Panc1 (cell line): Measurements from ENCODE around the gene CMKLR1.

Experiments
- CTCF ChIP-seq: fragments of 450-650 bp; IDR thresholded peaks from 2 replicates; pipeline ENCODE4 v1.5.1; 2017; ENCODE audit warnings: mild to moderate bottlenecking
- POLR2AphosphoS5 ChIP-seq: IDR thresholded peaks from 2 replicates; pipeline ENCODE4 v1.6.1; 2012; ENCODE audit warnings: mild to moderate bottlenecking, low read depth, low read length, moderate library complexity
- REST ChIP-seq, 2 experiments: IDR thresholded peaks; 2 replicates each; pipeline ENCODE4 v1.6.1; 2011 to 2012; ENCODE audit warnings: low read depth in 2 of 2, control low read depth in 1 of 2, low read length in 1 of 2, mild to moderate bottlenecking in 1 of 2, moderate library complexity in 1 of 2; ENCODE audit not compliant: insufficient read depth in 1 of 2
- TCF7L2 ChIP-seq: IDR thresholded peaks from 2 replicates; pipeline ENCODE4 v1.6.1; 2011; ENCODE audit warnings: mild to moderate bottlenecking, low read depth, low read length, inconsistent platforms

- TF ChIP-seq CTCF (no peak), TCF7L2 (no peak), POLR2AphosphoS5 (no peak), REST (IDR thresholded peaks at IDR 0.05; ENCODE audit: insufficient read depth in 1 of 2, low read depth in 2 of 2, low read length in 1 of 2) (no peak)
Measured at GRCh38 chr12:108253540-108253939, 85.6 kb downstream of the CMKLR1 start.
